GM21515 (cell line): Measurements from ENCODE around the gene LYSMD3.
A peak's percentile ranks its signal among the peaks of the same experiment; 100 is the strongest.

Experiments used
- ATAC-seq: cut with Tn5 transposase; IDR thresholded peaks from one replicate; pipeline ENCODE4 v1.9.1; 2021; ENCODE audit not compliant: unreplicated experiment

LYSMD3 gene

GRCh38 chr5:90548069-90548593 is 18.7 kb upstream of the LYSMD3 start:
- no peak for ATAC-seq

GRCh38 chr5:90547072-90547536 is 17.7 kb upstream of the LYSMD3 start:
- ATAC-seq, result no peak

- ATAC-seq, result no peak
Measured at GRCh38 chr5:90546216-90546837, 16.9 kb upstream of the LYSMD3 start.

GRCh38 chr5:90545511-90545910 is 16.1 kb upstream of the LYSMD3 start:
- ATAC-seq, result no peak

- ATAC-seq, result no peak
Measured at GRCh38 chr5:90542827-90543519, 13.6 kb upstream of the LYSMD3 start.

- no peak for ATAC-seq
Measured at GRCh38 chr5:90534922-90535321, 5.5 kb upstream of the LYSMD3 start.

GRCh38 chr5:90533794-90534193 is 4.4 kb upstream of the LYSMD3 start:
- no peak for ATAC-seq

- no peak for ATAC-seq
Measured at GRCh38 chr5:90530736-90531487, 1.5 kb upstream of the LYSMD3 start.

- ATAC-seq, result peak; percentile 43
Measured at GRCh38 chr5:90529939-90530677, 724 bp upstream of the LYSMD3 start.

- ATAC-seq, result peak; percentile 4
Measured at GRCh38 chr5:90528601-90529193, 687 bp downstream of the LYSMD3 start.

GRCh38 chr5:90519081-90519480 is 10.3 kb downstream of the LYSMD3 start:
- ATAC-seq, result no peak

GRCh38 chr5:90518661-90519060 is 10.7 kb downstream of the LYSMD3 start:
- ATAC-seq, result no peak

GRCh38 chr5:90514520-90514919 is 14.9 kb downstream of the LYSMD3 start:
- ATAC-seq, result no peak

GRCh38 chr5:90510438-90510837 is 18.9 kb downstream of the LYSMD3 start:
- no peak for ATAC-seq

GRCh38 chr5:90506221-90506620 is 23.2 kb downstream of the LYSMD3 start:
- no peak for ATAC-seq

GRCh38 chr5:90504743-90505142 is 24.6 kb downstream of the LYSMD3 start:
- no peak for ATAC-seq

- no peak for ATAC-seq
Measured at GRCh38 chr5:90503596-90503995, 25.8 kb downstream of the LYSMD3 start.

- no peak for ATAC-seq
Measured at GRCh38 chr5:90495146-90495545, 34.2 kb downstream of the LYSMD3 start.

GRCh38 chr5:90494043-90494442 is 35.3 kb downstream of the LYSMD3 start:
- ATAC-seq, result no peak

GRCh38 chr5:90488791-90489190 is 40.6 kb downstream of the LYSMD3 start:
- no peak for ATAC-seq

GRCh38 chr5:90484540-90484939 is 44.8 kb downstream of the LYSMD3 start:
- ATAC-seq, result no peak
